GM21528 (cell line): ENCODE data around the gene DHRS12.

Experiments used
- ATAC-seq: cut with Tn5 transposase; IDR thresholded peaks from one replicate; pipeline ENCODE4 v1.9.1; 2021; ENCODE audit warnings: mild to moderate bottlenecking, moderate library complexity; ENCODE audit not compliant: unreplicated experiment, low FRiP score

The DHRS12 gene

GRCh38 chr13:51731759-51732158 lies 72.2 kb downstream of the DHRS12 start:
- no peak for ATAC-seq

DNA sequence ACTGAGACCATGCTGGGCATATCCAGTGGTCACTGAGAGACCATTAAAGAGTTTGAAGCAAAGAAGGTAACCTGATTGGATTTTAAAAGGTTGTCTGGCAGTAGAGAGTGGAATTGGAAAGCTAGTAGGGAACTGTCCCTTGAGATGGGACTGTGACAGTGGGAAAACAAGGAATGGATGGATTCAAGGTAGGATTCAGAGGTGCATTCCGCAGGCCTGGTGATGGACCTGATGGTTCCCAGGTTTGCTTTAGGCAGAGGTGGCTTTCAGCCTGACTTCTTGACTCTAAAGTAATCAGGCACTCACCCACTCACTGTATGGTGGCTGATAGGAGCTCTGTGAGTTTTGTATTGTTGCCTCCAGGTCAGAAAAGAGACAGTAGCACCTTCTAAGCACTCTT lies 73.0 kb downstream of the DHRS12 start:
- ATAC-seq, result no peak

- ATAC-seq, result no peak
Measured at GRCh38 chr13:51729866-51730553, 74.0 kb downstream of the DHRS12 start.

DNA sequence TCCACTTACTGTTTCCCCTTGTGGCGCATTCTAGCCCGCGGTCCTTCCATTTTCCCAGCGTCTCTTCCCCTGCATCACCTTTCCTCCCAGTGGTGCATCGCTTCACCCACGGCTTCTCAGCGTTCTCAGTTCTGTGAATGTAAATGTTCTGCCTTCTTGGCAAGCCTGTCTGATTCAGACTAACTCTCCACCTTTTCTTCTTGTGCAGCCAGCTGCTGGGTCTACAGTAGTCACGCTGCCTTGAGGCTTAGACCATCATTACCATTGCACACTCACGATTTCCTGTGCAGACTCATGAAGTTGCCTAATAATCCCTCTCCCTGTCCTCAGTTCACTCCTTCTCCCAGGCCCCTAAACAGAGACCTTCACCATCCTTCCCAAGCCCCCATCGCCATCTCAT lies 75.0 kb downstream of the DHRS12 start:
- no peak for ATAC-seq

- ATAC-seq, result no peak
Measured at GRCh38 chr13:51728275-51728673, 75.7 kb downstream of the DHRS12 start.

- ATAC-seq, result no peak
Measured at GRCh38 chr13:51727634-51728274, 76.2 kb downstream of the DHRS12 start.

- ATAC-seq, result no peak
Measured at GRCh38 chr13:51726446-51727193, 77.3 kb downstream of the DHRS12 start.

DNA sequence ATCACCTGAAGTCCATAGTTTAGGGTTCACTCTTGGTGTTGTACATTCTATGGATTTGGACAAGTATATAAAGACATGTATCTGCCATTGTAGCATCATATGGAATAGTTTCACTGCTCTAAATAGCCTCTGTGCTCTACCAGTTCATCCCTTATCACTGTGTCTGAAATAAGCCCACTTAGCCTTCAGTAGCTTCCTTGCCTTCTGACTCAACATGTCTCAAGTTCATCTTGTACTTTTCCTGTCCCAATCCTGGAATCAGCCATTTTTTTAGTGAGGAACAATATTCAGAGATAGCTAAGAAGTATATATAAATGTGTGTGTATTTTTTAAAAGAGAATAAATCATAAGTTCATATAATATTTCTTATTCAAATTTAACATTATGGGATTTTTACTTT lies 79.2 kb downstream of the DHRS12 start:
- no peak for ATAC-seq

DNA sequence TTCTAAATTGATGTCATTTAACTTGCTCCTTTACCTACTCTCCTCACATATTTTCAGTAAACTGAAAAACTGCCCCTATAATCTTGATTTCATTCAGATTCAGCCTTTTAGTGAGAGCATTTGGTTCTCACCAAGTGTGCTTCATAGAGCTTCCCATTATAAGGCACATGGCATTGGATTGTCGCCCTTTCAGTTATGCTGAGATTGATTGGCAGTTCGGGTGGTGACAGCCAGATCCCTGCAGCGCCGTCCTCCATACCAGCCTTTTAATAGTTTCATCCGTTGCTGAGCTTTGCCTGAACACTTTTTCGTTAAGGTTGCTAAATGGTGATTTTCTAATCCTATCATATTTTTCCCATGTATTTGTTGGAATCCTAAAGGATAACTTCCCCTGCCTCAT lies 80.4 kb downstream of the DHRS12 start:
- ATAC-seq, result no peak

DNA sequence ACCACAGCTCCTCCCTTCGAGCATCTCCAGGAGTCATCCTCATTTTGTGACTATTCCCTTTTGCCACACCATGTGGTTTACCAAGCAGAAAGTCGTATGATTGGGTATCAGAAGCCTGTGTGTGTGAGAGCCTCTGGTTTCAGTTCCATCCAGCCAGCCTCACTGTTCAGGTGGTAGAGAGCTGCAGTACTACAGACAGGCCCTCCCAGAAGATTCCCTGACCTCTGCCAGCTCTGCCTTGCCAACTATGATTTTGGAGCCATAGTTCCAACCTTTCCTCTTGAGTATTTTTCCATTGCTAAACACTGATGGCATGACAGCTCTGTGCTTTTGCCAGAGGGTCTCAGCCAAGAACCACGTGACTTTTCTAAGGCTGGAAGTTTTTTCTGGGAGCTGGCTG lies 82.5 kb downstream of the DHRS12 start:
- ATAC-seq, result peak; percentile 80

- ATAC-seq, result no peak
Measured at GRCh38 chr13:51719394-51719793, 84.6 kb downstream of the DHRS12 start.
